Parathyroid adenoma (tissue), 2 donors: Measurements from ENCODE around the gene STPG2.

Experiments
- H2AFZ ChIP-seq: fragments of 300-600 bp; sonication (generic); one replicate; pipeline ENCODE4 v1.7.0; 2017; ENCODE audit warnings: antibody characterized with exemption, mild to moderate bottlenecking
- H3K27ac ChIP-seq: fragments of 300-600 bp; sonication (generic); one replicate; pipeline ENCODE4 v1.7.0; 2017
- H3K27me3 ChIP-seq: fragments of 300-600 bp; sonication (generic); one replicate; pipeline ENCODE4 v1.7.0; 2017; ENCODE audit warnings: low read length; ENCODE audit not compliant: control insufficient read depth, insufficient read depth
- H3K36me3 ChIP-seq: fragments of 300-600 bp; sonication (generic); one replicate; pipeline ENCODE4 v1.7.0; 2017; ENCODE audit warnings: low read length; ENCODE audit not compliant: control insufficient read depth, insufficient read depth
- H3K4me1 ChIP-seq: fragments of 300-600 bp; sonication (generic); one replicate; pipeline ENCODE4 v1.7.0; 2017; ENCODE audit warnings: control low read depth
- H3K4me2 ChIP-seq: fragments of 300-600 bp; sonication (generic); one replicate; pipeline ENCODE4 v1.7.0; 2017; ENCODE audit warnings: low read length
- H3K4me3 ChIP-seq: fragments of 300-600 bp; sonication (generic); one replicate; pipeline ENCODE4 v1.7.0; 2017; ENCODE audit warnings: low read depth, low read length
- H3K79me2 ChIP-seq: fragments of 300-600 bp; sonication (generic); one replicate; pipeline ENCODE4 v1.7.0; 2017; ENCODE audit warnings: control low read depth
- H3K9ac ChIP-seq: fragments of 300-600 bp; sonication (generic); one replicate; pipeline ENCODE4 v1.7.0; 2017; ENCODE audit warnings: mild to moderate bottlenecking
- H3K9me3 ChIP-seq: fragments of 300-600 bp; sonication (generic); one replicate; pipeline ENCODE4 v1.7.0; 2017; ENCODE audit warnings: low read length; ENCODE audit not compliant: control insufficient read depth
- TF ChIP-seq, protein P1 (sequence below): fragments of 300-600 bp; sonication (generic); IDR thresholded peaks from one replicate; pipeline ENCODE4 v1.7.0; 2017; ENCODE audit warnings: antibody characterized with exemption, mild to moderate bottlenecking
- donor health status: primary hyperparathyroidism.

STPG2 gene

DNA sequence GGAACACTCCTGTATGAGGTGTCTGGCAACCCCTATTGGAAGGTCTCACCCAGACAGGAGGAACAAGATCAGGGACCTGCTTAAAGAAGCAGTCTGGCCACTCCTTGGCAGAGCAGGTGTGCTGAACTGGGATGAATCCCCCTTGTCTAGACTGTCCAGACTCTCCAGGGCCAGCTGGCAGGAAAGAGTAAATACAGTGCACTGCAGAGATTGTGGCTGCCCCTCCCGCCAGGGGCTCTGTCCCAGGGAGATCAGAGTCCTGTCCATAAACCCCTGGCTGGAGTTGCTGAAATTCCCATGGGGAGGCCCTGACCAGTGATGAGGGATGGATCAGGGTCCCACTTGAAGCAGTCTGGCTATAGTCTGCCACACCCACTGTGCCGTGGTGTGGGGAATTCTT is 17.7 kb downstream of the STPG2 start:
- no peaks in the 10 kb centered on the region for H3K27me3 ChIP-seq
- no peaks in the 10 kb centered on the region for H3K36me3 ChIP-seq

DNA sequence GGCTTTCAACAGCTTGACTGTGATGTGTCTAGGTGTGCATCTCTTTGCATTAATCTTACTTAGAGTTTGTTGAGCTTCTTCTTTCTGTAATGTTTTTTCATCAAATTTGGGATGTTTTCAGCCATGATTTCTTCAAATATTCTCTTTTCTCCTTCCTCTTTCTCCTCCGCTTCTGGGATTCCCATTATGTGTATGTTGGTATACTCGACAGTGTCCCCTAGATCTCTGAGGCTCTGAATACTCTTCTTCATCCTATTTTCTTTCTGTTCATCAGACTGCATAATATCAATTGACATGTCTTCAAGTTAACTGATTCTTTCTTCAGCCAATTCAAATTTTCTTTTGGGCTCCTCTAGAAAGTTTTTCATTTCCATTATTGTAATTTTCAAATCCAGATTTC is 25.9 kb downstream of the STPG2 start:
- Histone ChIP-seq H3K36me3 (no peaks in the 10 kb centered on the region), H3K4me1 (no peaks in the 10 kb centered on the region)

More for the DNA sequence above, 17.7 kb downstream of the STPG2 start:
- no peaks in the 10 kb centered on the region for H3K9me3 ChIP-seq
- H3K4me1 ChIP-seq: no peaks in the 10 kb centered on the region
- no peak overlapping the region for H3K9ac ChIP-seq
- no peak overlapping the region for H2AFZ ChIP-seq
- no peak overlapping the region for H3K27ac ChIP-seq
- no peak overlapping the region for H3K4me2 ChIP-seq
- TF ChIP-seq, protein P1, sequence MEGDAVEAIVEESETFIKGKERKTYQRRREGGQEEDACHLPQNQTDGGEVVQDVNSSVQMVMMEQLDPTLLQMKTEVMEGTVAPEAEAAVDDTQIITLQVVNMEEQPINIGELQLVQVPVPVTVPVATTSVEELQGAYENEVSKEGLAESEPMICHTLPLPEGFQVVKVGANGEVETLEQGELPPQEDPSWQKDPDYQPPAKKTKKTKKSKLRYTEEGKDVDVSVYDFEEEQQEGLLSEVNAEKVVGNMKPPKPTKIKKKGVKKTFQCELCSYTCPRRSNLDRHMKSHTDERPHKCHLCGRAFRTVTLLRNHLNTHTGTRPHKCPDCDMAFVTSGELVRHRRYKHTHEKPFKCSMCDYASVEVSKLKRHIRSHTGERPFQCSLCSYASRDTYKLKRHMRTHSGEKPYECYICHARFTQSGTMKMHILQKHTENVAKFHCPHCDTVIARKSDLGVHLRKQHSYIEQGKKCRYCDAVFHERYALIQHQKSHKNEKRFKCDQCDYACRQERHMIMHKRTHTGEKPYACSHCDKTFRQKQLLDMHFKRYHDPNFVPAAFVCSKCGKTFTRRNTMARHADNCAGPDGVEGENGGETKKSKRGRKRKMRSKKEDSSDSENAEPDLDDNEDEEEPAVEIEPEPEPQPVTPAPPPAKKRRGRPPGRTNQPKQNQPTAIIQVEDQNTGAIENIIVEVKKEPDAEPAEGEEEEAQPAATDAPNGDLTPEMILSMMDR: no peak
- H3K79me2 ChIP-seq: no peaks in the 10 kb centered on the region
- no peak overlapping the region for H3K4me3 ChIP-seq

DNA sequence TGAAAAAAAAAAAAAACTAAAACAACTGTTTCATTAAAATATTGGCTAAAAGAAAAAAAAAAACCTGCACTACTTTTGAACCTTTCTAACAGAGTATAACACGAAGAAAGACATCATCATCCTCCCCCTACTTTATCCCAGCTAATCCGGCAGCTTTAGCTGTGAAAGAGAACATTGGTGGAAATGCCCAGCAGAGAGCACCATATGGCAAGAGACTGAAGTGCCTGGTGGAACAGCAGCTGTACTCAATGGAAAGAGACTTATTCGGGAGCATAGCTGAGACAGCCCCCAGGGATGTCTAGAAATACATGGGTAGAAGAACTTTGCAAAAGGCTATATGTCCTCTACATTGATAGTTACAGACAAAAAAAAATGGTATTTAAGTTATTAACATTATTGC is 30.3 kb downstream of the STPG2 start:
- H3K27me3 ChIP-seq: no peaks in the 10 kb centered on the region
- H2AFZ ChIP-seq: no peak overlapping the region
- H3K27ac ChIP-seq: no peak overlapping the region
- H3K4me1 ChIP-seq: no peaks in the 10 kb centered on the region
- H3K9ac ChIP-seq: no peak overlapping the region
- H3K36me3 ChIP-seq: no peaks in the 10 kb centered on the region
- H3K4me3 ChIP-seq: no peak overlapping the region
- TF ChIP-seq, protein P1: no peak
- no peak overlapping the region for H3K4me2 ChIP-seq
- no peaks in the 10 kb centered on the region for H3K79me2 ChIP-seq
- H3K9me3 ChIP-seq: no peaks in the 10 kb centered on the region

More for the DNA sequence above, 25.9 kb downstream of the STPG2 start:
- H3K79me2 ChIP-seq: no peaks in the 10 kb centered on the region
- H3K9me3 ChIP-seq: no peaks in the 10 kb centered on the region
- no peak overlapping the region for H2AFZ ChIP-seq
- no peaks in the 10 kb centered on the region for H3K27me3 ChIP-seq
- H3K27ac ChIP-seq: no peak overlapping the region
- TF ChIP-seq, protein P1: no peak
- H3K4me2 ChIP-seq: no peak overlapping the region
- H3K9ac ChIP-seq: no peak overlapping the region
- H3K4me3 ChIP-seq: no peak overlapping the region

DNA sequence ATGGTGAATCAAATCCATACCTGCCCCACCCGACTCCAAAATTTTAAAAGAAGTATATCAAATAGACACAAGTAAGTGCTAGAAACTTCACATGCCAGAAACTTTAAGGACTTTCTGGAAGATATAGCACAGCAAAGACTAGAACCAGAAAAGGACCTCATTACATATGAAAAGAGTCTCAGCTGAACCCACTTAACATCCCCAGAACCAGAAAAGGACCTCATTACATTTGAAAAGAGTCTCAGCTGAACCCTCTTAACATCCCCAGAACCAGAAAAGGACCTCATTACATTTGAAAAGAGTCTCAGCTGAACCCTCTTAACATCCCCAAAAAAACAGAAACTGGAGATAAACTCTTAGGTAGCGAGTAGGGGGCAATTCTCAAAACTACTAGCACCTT is 32.3 kb downstream of the STPG2 start:
- Histone ChIP-seq H3K4me1 (no peaks in the 10 kb centered on the region), H2AFZ (no peak overlapping the region), H3K79me2 (no peaks in the 10 kb centered on the region), H3K27ac (no peak overlapping the region), H3K27me3 (no peaks in the 10 kb centered on the region), H3K4me2 (no peak overlapping the region), H3K9ac (no peak overlapping the region), H3K4me3 (no peak overlapping the region), H3K9me3 (no peaks in the 10 kb centered on the region), H3K36me3 (no peaks in the 10 kb centered on the region)
- TF ChIP-seq, protein P1: no peak

DNA sequence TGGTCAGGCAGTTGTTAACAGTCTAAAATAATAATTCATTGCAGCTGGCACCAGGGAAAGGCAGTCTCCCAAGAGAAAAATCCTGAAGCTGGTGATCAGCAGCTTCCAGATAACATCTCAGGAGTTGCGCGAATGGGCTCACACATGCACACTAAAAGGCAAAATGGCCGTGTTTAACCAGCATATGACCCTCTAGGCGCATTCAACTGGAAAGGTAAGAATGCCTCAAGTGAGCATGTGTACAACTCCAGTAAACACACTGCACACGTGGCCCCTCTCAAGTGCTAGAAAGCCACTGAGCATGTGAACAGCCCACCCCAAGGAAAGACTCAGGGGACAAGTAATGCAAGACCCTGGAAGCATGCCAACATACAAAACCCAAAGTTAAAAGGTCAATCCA is 33.1 kb downstream of the STPG2 start:
- Histone ChIP-seq H3K79me2 (no peaks in the 10 kb centered on the region), H3K27me3 (no peaks in the 10 kb centered on the region), H3K9ac (no peak overlapping the region), H3K4me1 (no peaks in the 10 kb centered on the region), H3K9me3 (no peaks in the 10 kb centered on the region), H3K4me2 (no peak overlapping the region), H3K36me3 (no peaks in the 10 kb centered on the region), H2AFZ (no peak overlapping the region), H3K4me3 (no peak overlapping the region), H3K27ac (no peak overlapping the region)
- TF ChIP-seq, protein P1: no peak
